IMR-90 (cell line): Measurements from ENCODE around the gene TNS1.

Experiments used
- CEBPB ChIP-seq: IDR thresholded peaks from 2 replicates; pipeline ENCODE4 v1.6.1; 2012; ENCODE audit warnings: low read depth, low read length, improper control_type of control experiment
- CTCF ChIP-seq: conservative IDR thresholded peaks from 2 replicates; pipeline ENCODE4 v1.5.1; 2012; ENCODE audit warnings: mild to moderate bottlenecking, low read depth, low read length, improper control_type of control experiment
- ELK1 ChIP-seq: fragments of 150-350 bp; IDR thresholded peaks from 2 replicates; pipeline ENCODE4 v1.6.1; 2016; ENCODE audit warnings: low read depth, mild to moderate bottlenecking, low read length, moderate library complexity, borderline replicate concordance
- MAFK ChIP-seq: IDR thresholded peaks from 2 replicates; pipeline ENCODE4 v1.6.1; 2012; ENCODE audit warnings: low read depth, low read length, improper control_type of control experiment
- POLR2A ChIP-seq: IDR thresholded peaks from 2 replicates; pipeline ENCODE4 v1.6.1; 2012; ENCODE audit warnings: mild to moderate bottlenecking, low read depth, low read length
- RAD21 ChIP-seq: IDR thresholded peaks from 2 replicates; pipeline ENCODE4 v1.6.1; 2012; ENCODE audit warnings: low read length, improper control_type of control experiment
- RFX5 ChIP-seq: IDR thresholded peaks from 2 replicates; pipeline ENCODE4 v1.8.0; 2012; ENCODE audit warnings: low read depth, mild to moderate bottlenecking, low read length, moderate library complexity
- USF2 ChIP-seq: fragments of 150-350 bp; IDR thresholded peaks from 2 replicates; pipeline ENCODE4 v1.6.1; 2017; ENCODE audit warnings: mild to moderate bottlenecking, antibody characterized with exemption, low read length, low read depth

GRCh38 chr2:217986256-217986961 lies 16.4 kb downstream of the TNS1 start:
- TF ChIP-seq POLR2A (no peak), CTCF (no peak), RAD21 (no peak), USF2 (no peak), ELK1 (no peak), MAFK (no peak), CEBPB (no peak), RFX5 (no peak)
